GM12878 (cell line): ENCODE data around the gene RCC2. TPM values are rescaled to one million over a fixed set of nuclear protein-coding genes. Genes with fewer than 3 reads are reported as not detected.

ENCODE experiments used
- ATAC-seq: fragments of 200-7000 bp; cut with Tn5 transposase; 3 replicates; pipeline ENCODE4 v1.9.1; 2020; ENCODE audit warnings: mild to moderate bottlenecking, moderate library complexity
- BruUV-seq: library from RNA; stranded (reverse); fragments of 400-500 nt; replicated peaks from 2 replicates; lab custom pipeline; 2021; lab: Mats Ljungman, UMichigan
- CTCF ChIA-PET: fragments of 300-600 bp; sonication (Branson Sonifier 250); formaldehyde crosslinking; extraction: SDS; loops from one replicate; lab custom pipeline; 2021; ENCODE audit warnings: inconsistent platforms; lab: Yijun Ruan, JAX
- POLR2A ChIA-PET: fragments of 350-600 bp; formaldehyde crosslinking; extraction: SDS; loops from one replicate; lab custom pipeline; 2021; ENCODE audit warnings: inconsistent platforms; lab: Charles Lee
- RAD21 ChIA-PET: fragments of 300-600 bp; sonication (Branson Sonifier 250); formaldehyde crosslinking; loops from one replicate; lab custom pipeline; 2023; ENCODE audit warnings: antibody characterized with exemption; ENCODE audit not compliant: unreplicated experiment; lab: Charles Lee
- SMC1A ChIA-PET: fragments of 300-600 bp; sonication (Branson Sonifier 250); formaldehyde crosslinking; loops from one replicate; lab custom pipeline; 2023; ENCODE audit not compliant: unreplicated experiment, uncharacterized antibody; lab: Charles Lee
- DNase-seq: peaks from one replicate; pipeline ENCODE4 v3.0.0-alpha.2; 2011; ENCODE audit warnings: low read depth, low spot score
- FAIRE-seq: peaks from 3 replicates; lab custom pipeline; 2011; peaks lifted over from hg19 to GRCh38; lab: Jason Lieb, UNC
- H2AFZ ChIP-seq: 2 replicates; pipeline ENCODE4 v1.6.0; 2011; ENCODE audit warnings: low read depth, low read length, control low read depth; ENCODE audit not compliant: control insufficient read depth
- H3K27ac ChIP-seq: 2 replicates; pipeline ENCODE4 v1.5.1; 2011; ENCODE audit warnings: control low read depth; ENCODE audit not compliant: control insufficient read depth, insufficient read depth
- H3K27me3 ChIP-seq, 2 experiments: replicated peaks in 1 of 2; 2 replicates each; pipeline versions ENCODE4 v1.6.0 to v1.6.1; 2011; ENCODE audit warnings: low read length in 1 of 2; ENCODE audit not compliant: control insufficient read depth in 2 of 2, insufficient read depth in 2 of 2
- H3K36me3 ChIP-seq, 2 experiments: 2 replicates each; pipeline ENCODE4 v1.5.1; 2011; ENCODE audit warnings: low read length in 1 of 2; ENCODE audit not compliant: control insufficient read depth in 2 of 2, insufficient read depth in 2 of 2
- H3K4me1 ChIP-seq: 2 replicates; pipeline ENCODE4 v1.6.1; 2011; ENCODE audit warnings: mild to moderate bottlenecking, low read length, moderate library complexity, mixed read lengths; ENCODE audit not compliant: control insufficient read depth, insufficient read depth
- H3K4me2 ChIP-seq: 2 replicates; pipeline ENCODE4 v1.6.0; 2011; ENCODE audit warnings: control low read depth; ENCODE audit not compliant: control insufficient read depth, insufficient read depth
- H3K4me3 ChIP-seq: fragments of 200-600 bp; sonication (generic); 2 replicates; pipeline ENCODE4 v1.5.1; 2016
- H3K79me2 ChIP-seq: 2 replicates; pipeline ENCODE4 v1.6.0; 2011; ENCODE audit warnings: low read length; ENCODE audit not compliant: control insufficient read depth, insufficient read depth
- H3K9ac ChIP-seq: 2 replicates; pipeline ENCODE4 v1.8.0; 2011; ENCODE audit warnings: low read length, control low read depth, mixed read lengths; ENCODE audit not compliant: control insufficient read depth, insufficient read depth
- H3K9me3 ChIP-seq: replicated peaks from 3 replicates; pipeline ENCODE4 v1.5.1; 2011; ENCODE audit warnings: mild to moderate bottlenecking, low read length; ENCODE audit not compliant: control insufficient read depth, insufficient read depth
- H4K20me1 ChIP-seq: 2 replicates; pipeline ENCODE4 v1.6.0; 2011; ENCODE audit not compliant: control insufficient read depth, insufficient read depth
- CTCF ChIP-seq, 3 experiments: IDR thresholded peaks in 2 of 3; conservative IDR thresholded peaks in 1 of 3; 2 replicates each; pipeline ENCODE4 v1.5.1; 2011; ENCODE audit warnings: low read depth in 3 of 3, low read length in 3 of 3, mild to moderate bottlenecking in 3 of 3, control low read depth in 2 of 3, moderate library complexity in 2 of 3, inconsistent platforms in 1 of 3, mixed read lengths in 1 of 3; ENCODE audit not compliant: control insufficient read depth in 2 of 3, insufficient read depth in 1 of 3; ENCODE audit errors: extremely low read depth in 1 of 3
- CUX1 ChIP-seq: IDR thresholded peaks from 2 replicates; pipeline ENCODE4 v1.6.1; 2012; ENCODE audit warnings: improper control_type of control experiment, low read depth, low read length; ENCODE audit not compliant: insufficient replicate concordance
- E4F1 ChIP-seq: fragments of 450-650 bp; IDR thresholded peaks from 2 replicates; pipeline ENCODE4 v1.6.1; 2018; ENCODE audit warnings: borderline replicate concordance, mild to moderate bottlenecking; ENCODE audit not compliant: partially characterized antibody
- NFYA ChIP-seq: IDR thresholded peaks from 2 replicates; pipeline ENCODE4 v1.6.1; 2011; ENCODE audit warnings: low read depth, mild to moderate bottlenecking, low read length, improper control_type of control experiment, borderline replicate concordance
- WGBS: methylation state at CpG from one replicate; pipeline ENCODE4 v1.1.6; 2016; ENCODE audit warnings: low lambda C conversion rate; ENCODE audit not compliant: insufficient replicate concordance, insufficient coverage; ENCODE audit errors: missing lambda C conversion rate; 5-methylcytosine and 5-hydroxymethylcytosine counted together
- in situ Hi-C: fragments of 300-500 bp; cut with MboI; formaldehyde crosslinking; loops from 9 replicates; pipeline ENCODE4 v1.14.3; 2018; ENCODE audit warnings: mixed read lengths
- intact Hi-C: fragments of 100-400 bp; cut with micrococcal nuclease; formaldehyde crosslinking; loops from one replicate; pipeline ENCODE4 v1.14.2; 2022; ENCODE audit not compliant: unreplicated experiment
- polyA plus RNA-seq, 11 experiments: library from polyadenylated mRNA; depleted of rRNA in 4 of 11; unstranded in 6 of 11; stranded (reverse) in 5 of 11; fragments of >200 nt; fragmentation: Nextera tagmentation in 4 of 11; fragmentation: Illumina TruSeq in 1 of 11; extraction: Ambion mirVana in 4 of 11; extraction: Trizol in 1 of 11; gene quantifications; 1 replicate in 1 of 11; 2 replicates in 10 of 11; pipeline versions ENCODE4 v1.2.1 to v1.2.3, GENCODE V29; 2011 to 2016; ENCODE audit warnings: inconsistent platforms in 2 of 11, missing spikeins in 2 of 11, low read depth in 1 of 11
- total RNA-seq, 4 experiments: library from RNA; depleted of rRNA in 3 of 4; stranded (reverse); fragments of >200 nt in 3 of 4; fragmentation: Illumina TruSeq in 1 of 4; extraction: Trizol in 1 of 4; gene quantifications; 2 replicates each; pipeline versions ENCODE4 v1.2.1 to v1.2.3, GENCODE V29; 2013 to 2021
- TF ChIP-seq, protein P1 (sequence below): IDR thresholded peaks from 2 replicates; pipeline ENCODE4 v1.6.1; 2011; ENCODE audit warnings: borderline replicate concordance, low read depth, mild to moderate bottlenecking, moderate library complexity, mixed read lengths, low read length; ENCODE audit not compliant: insufficient read depth; ENCODE audit errors: extremely low read length

The RCC2 gene
- total and polyA plus RNA-seq, 10 of the 15 experiments (the other 5 are each of a cell fraction or from before 2014, with no cell fraction given): 10.7 to 176 (median 85.5) TPM

- DNase-seq: no peak
- Histone ChIP-seq H3K36me3 (no peaks in the 10 kb centered on the region), H4K20me1 (no peaks in the 10 kb centered on the region), H2AFZ (no peak overlapping the region), H3K9ac (no peak overlapping the region), H3K79me2 (no peaks in the 10 kb centered on the region), H3K9me3 (no peaks in the 10 kb centered on the region), H3K4me2 (no peak overlapping the region), H3K4me1 (no peaks in the 10 kb centered on the region), H3K27ac (no peak overlapping the region), H3K27me3 (peaks cover 7% of the 10 kb centered on the region in 2 experiments; a peak in 3 of 4 replicates), H3K4me3 (no peak overlapping the region)
- TF ChIP-seq CTCF (IDR thresholded peaks at IDR 0.05 in 2 of 3, conservative IDR thresholded peaks at IDR 0.05 in 1 of 3; ENCODE audit: control insufficient read depth in 2 of 3, extremely low read depth in 1 of 3, insufficient read depth in 1 of 3, low read depth in 3 of 3, low read length in 3 of 3): no peak
- TF ChIP-seq NFYA: no peak
- TF ChIP-seq, protein P1, sequence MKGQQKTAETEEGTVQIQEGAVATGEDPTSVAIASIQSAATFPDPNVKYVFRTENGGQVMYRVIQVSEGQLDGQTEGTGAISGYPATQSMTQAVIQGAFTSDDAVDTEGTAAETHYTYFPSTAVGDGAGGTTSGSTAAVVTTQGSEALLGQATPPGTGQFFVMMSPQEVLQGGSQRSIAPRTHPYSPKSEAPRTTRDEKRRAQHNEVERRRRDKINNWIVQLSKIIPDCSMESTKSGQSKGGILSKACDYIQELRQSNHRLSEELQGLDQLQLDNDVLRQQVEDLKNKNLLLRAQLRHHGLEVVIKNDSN: peak; percentile 34
- no peak for TF ChIP-seq CUX1
- no peak for TF ChIP-seq E4F1
- ChIA-PET POLR2A (no interaction called here), CTCF (no interaction called here), RAD21 (no interaction called here), SMC1A (no interaction called here)
- in situ Hi-C loops: no loop called here
- 27% methylated on average over 16 of the region's 16 CpGs for WGBS
- intact Hi-C loops: no loop called here
- BruUV-seq: no TSS peak
- FAIRE-seq: no peak
- ATAC-seq: no peak
Observed at GRCh38 chr1:17377325-17377953, 62.0 kb downstream of the RCC2 start.
